ENCODE results near the gene CCPG1.

DNA sequence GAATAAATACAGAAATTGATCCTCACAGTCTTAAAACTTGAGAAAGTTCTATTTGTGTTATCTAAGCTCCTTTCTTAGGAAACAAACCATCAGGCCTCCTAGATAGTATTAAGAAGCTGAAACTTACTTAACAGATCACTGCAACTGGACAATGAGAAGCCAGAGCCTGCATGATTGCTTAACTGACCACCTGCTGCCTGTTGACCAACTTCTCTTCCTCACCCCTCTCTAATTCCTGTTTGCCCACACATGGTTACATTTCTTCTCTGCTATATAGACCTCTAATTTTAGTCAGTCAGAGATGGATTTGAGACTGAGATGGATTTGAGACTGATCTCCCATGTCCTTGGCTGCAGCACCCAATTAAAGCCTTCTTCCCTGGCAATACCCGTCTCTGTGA is 13.5 kb downstream of the CCPG1 start:
- no peak for TF ChIP-seq RAD21 (IDR thresholded peaks at IDR 0.05; ENCODE audit: insufficient read depth, low read depth, low read length)
- TF ChIP-seq ZNF274 (IDR thresholded peaks at IDR 0.05; ENCODE audit: insufficient read depth, insufficient read length): no peak
- TF ChIP-seq RUNX3 (IDR thresholded peaks at IDR 0.05; ENCODE audit: low read length): no peak
- no peak for TF ChIP-seq CTCF (IDR thresholded peaks at IDR 0.05 in 2 of 3, conservative IDR thresholded peaks at IDR 0.05 in 1 of 3; ENCODE audit: control insufficient read depth in 2 of 3, extremely low read depth in 1 of 3, insufficient read depth in 1 of 3, low read depth in 3 of 3, low read length in 3 of 3)
- no peak for TF ChIP-seq BHLHE40 (IDR thresholded peaks at IDR 0.05; ENCODE audit: borderline replicate concordance in 1 of 2, low read depth in 2 of 2, low read length in 1 of 2)
- TF ChIP-seq CREM (IDR thresholded peaks at IDR 0.05; ENCODE audit: low read depth): no peak

Measured in GM12878 (cell line).